Measurements from ENCODE around the gene FCER1A. TPM values are rescaled to one million over a fixed set of nuclear protein-coding genes. Genes with fewer than 3 reads are reported as not detected.

Gene FCER1A
- total RNA-seq, 2 experiments from 2014 or later: not detected

GRCh38 chr1:159318784-159319551 lies 16.8 kb downstream of the FCER1A start:
- H2AFZ ChIP-seq (ENCODE audit: low read length): no peak overlapping the region
- no peak for TF ChIP-seq CTCF (conservative IDR thresholded peaks at IDR 0.05; ENCODE audit: low read length)
- no peak for TF ChIP-seq EZH2phosphoT487 (IDR thresholded peaks at IDR 0.05; ENCODE audit: borderline replicate concordance, low read depth, low read length)
- no peaks in the 10 kb centered on the region for H3K36me3 ChIP-seq (ENCODE audit: insufficient read depth, low read length)
- POLR2A ChIA-PET: no interaction called here
- BruUV-seq (replicated peaks): no TSS peak
- H3K4me3 ChIP-seq (ENCODE audit: low read depth, low read length, poor library complexity, severe bottlenecking): no peak overlapping the region
- no peaks in the 10 kb centered on the region for H3K9me2 ChIP-seq (ENCODE audit: insufficient read depth, low read length)
- no peaks in the 10 kb centered on the region for H4K20me1 ChIP-seq (ENCODE audit: insufficient read depth, low read length)
- H3K9me3 ChIP-seq (ENCODE audit: low read length): no peaks in the 10 kb centered on the region
- intact Hi-C loops (cut with micrococcal nuclease; ENCODE audit: unreplicated experiment): no loop called here
- no peak overlapping the region for H3K4me2 ChIP-seq (ENCODE audit: low read length)
- DNase-seq (ENCODE audit: low spot score): no peak
- no peaks in the 10 kb centered on the region for H3K4me1 ChIP-seq (ENCODE audit: insufficient read depth, low read length, poor library complexity, severe bottlenecking)
- no peaks in the 10 kb centered on the region for H3K79me2 ChIP-seq (ENCODE audit: insufficient read depth, low read depth, low read length)
- CTCF ChIA-PET (ENCODE audit: unreplicated experiment): no interaction called here
- no peak overlapping the region for H3K27ac ChIP-seq (ENCODE audit: low read depth, low read length, poor library complexity, severe bottlenecking)

GRCh38 chr1:159334797-159335196 lies 32.7 kb downstream of the FCER1A start:
- Histone ChIP-seq H3K9me2 (ENCODE audit: insufficient read depth, low read length) (no peaks in the 10 kb centered on the region), H3K27ac (ENCODE audit: low read depth, low read length, poor library complexity, severe bottlenecking) (no peak overlapping the region), H4K20me1 (ENCODE audit: insufficient read depth, low read length) (no peaks in the 10 kb centered on the region), H3K9me3 (ENCODE audit: low read length) (no peaks in the 10 kb centered on the region), H3K36me3 (ENCODE audit: insufficient read depth, low read length) (no peaks in the 10 kb centered on the region), H3K4me3 (ENCODE audit: low read depth, low read length, poor library complexity, severe bottlenecking) (no peak overlapping the region), H3K79me2 (ENCODE audit: insufficient read depth, low read depth, low read length) (no peaks in the 10 kb centered on the region), H3K4me2 (ENCODE audit: low read length) (no peak overlapping the region), H2AFZ (ENCODE audit: low read length) (no peak overlapping the region), H3K4me1 (ENCODE audit: insufficient read depth, low read length, poor library complexity, severe bottlenecking) (no peaks in the 10 kb centered on the region)
- TF ChIP-seq EZH2phosphoT487 (IDR thresholded peaks at IDR 0.05; ENCODE audit: borderline replicate concordance, low read depth, low read length) (no peak), CTCF (conservative IDR thresholded peaks at IDR 0.05; ENCODE audit: low read length) (no peak)
- intact Hi-C loops (cut with micrococcal nuclease; ENCODE audit: unreplicated experiment): no loop called here
- POLR2A ChIA-PET: no interaction called here
- BruUV-seq (replicated peaks): no TSS peak
- no peak for DNase-seq (ENCODE audit: low spot score)
- CTCF ChIA-PET (ENCODE audit: unreplicated experiment): no interaction called here

DNA sequence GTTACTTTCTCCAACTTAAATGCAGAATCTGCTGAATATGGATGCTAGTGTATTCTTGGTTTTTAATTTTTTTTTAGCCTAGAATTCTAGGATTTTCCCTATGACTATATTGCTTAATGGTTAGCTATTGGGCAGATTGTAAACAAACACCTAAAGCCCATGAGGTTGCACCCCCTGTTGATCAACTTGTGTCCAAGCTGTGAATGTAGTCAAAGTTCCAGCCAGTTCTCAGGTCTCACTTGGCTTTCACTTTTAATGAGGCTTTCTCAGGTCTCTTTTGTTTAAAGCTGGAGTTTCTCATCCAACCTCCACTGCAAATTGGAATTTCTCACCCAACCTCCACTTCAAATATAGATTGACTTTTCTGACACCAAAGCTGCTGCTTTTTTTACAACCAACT lies 35.9 kb downstream of the FCER1A start:
- Histone ChIP-seq H3K79me2 (ENCODE audit: insufficient read depth, low read depth, low read length) (no peaks in the 10 kb centered on the region), H3K36me3 (ENCODE audit: insufficient read depth, low read length) (no peaks in the 10 kb centered on the region), H3K4me2 (ENCODE audit: low read length) (no peak overlapping the region), H3K4me3 (ENCODE audit: low read depth, low read length, poor library complexity, severe bottlenecking) (no peak overlapping the region), H3K9me3 (ENCODE audit: low read length) (no peaks in the 10 kb centered on the region), H3K9me2 (ENCODE audit: insufficient read depth, low read length) (no peaks in the 10 kb centered on the region), H3K27ac (ENCODE audit: low read depth, low read length, poor library complexity, severe bottlenecking) (no peak overlapping the region), H2AFZ (ENCODE audit: low read length) (no peak overlapping the region), H4K20me1 (ENCODE audit: insufficient read depth, low read length) (no peaks in the 10 kb centered on the region), H3K4me1 (ENCODE audit: insufficient read depth, low read length, poor library complexity, severe bottlenecking) (no peaks in the 10 kb centered on the region)
- no peak for DNase-seq (ENCODE audit: low spot score)
- ChIA-PET CTCF (ENCODE audit: unreplicated experiment) (no interaction called here), POLR2A (no interaction called here)
- intact Hi-C loops (cut with micrococcal nuclease; ENCODE audit: unreplicated experiment): no loop called here
- BruUV-seq (replicated peaks): no TSS peak
- TF ChIP-seq CTCF (conservative IDR thresholded peaks at IDR 0.05; ENCODE audit: low read length) (no peak), EZH2phosphoT487 (IDR thresholded peaks at IDR 0.05; ENCODE audit: borderline replicate concordance, low read depth, low read length) (no peak)

Measured in OCI-LY7 (cell line).